C4-2B (cell line): ENCODE data around the gene AGMAT.

Experiments
- ZFX ChIP-seq: fragments of 450-650 bp; IDR thresholded peaks from 2 replicates; pipeline ENCODE4 v1.6.1; 2017
- TF ChIP-seq, protein P1 (sequence below): fragments of 450-650 bp; conservative IDR thresholded peaks from 2 replicates; pipeline ENCODE4 v1.5.1; 2017; ENCODE audit warnings: mild to moderate bottlenecking

DNA sequence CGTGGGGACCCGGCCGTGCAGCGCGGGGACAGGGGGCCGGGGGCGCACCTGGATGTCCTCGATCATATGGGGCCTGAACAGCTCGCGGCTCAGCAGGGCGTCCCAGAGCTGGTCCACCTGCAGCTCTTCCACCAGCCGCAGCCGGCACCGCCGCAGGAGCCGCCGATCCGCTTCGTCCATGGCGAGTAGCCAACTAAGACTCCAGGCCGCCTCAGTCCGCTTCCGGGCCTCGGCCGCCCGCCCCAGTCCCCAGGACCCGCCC is 60.9 kb downstream of the AGMAT start, which contains the start of gene CASP9:
- TF ChIP-seq, protein P1, sequence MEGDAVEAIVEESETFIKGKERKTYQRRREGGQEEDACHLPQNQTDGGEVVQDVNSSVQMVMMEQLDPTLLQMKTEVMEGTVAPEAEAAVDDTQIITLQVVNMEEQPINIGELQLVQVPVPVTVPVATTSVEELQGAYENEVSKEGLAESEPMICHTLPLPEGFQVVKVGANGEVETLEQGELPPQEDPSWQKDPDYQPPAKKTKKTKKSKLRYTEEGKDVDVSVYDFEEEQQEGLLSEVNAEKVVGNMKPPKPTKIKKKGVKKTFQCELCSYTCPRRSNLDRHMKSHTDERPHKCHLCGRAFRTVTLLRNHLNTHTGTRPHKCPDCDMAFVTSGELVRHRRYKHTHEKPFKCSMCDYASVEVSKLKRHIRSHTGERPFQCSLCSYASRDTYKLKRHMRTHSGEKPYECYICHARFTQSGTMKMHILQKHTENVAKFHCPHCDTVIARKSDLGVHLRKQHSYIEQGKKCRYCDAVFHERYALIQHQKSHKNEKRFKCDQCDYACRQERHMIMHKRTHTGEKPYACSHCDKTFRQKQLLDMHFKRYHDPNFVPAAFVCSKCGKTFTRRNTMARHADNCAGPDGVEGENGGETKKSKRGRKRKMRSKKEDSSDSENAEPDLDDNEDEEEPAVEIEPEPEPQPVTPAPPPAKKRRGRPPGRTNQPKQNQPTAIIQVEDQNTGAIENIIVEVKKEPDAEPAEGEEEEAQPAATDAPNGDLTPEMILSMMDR, result no peak
- TF ChIP-seq ZFX, result no peak
